DND-41 (cell line): ENCODE measurements around the gene WDR17.

Experiments
- EZH2 ChIP-seq: IDR thresholded peaks from 3 replicates; pipeline ENCODE4 v1.6.1; 2012; ENCODE audit warnings: borderline replicate concordance, low read depth, mild to moderate bottlenecking, moderate library complexity, low read length, inconsistent platforms; ENCODE audit not compliant: severe bottlenecking
- TF ChIP-seq, protein P1 (sequence below): IDR thresholded peaks from 2 replicates; pipeline ENCODE4 v1.5.1; 2012; ENCODE audit warnings: borderline replicate concordance, low read length, moderate library complexity, mild to moderate bottlenecking; ENCODE audit not compliant: poor library complexity, severe bottlenecking; ENCODE audit errors: extremely low read depth

DNA sequence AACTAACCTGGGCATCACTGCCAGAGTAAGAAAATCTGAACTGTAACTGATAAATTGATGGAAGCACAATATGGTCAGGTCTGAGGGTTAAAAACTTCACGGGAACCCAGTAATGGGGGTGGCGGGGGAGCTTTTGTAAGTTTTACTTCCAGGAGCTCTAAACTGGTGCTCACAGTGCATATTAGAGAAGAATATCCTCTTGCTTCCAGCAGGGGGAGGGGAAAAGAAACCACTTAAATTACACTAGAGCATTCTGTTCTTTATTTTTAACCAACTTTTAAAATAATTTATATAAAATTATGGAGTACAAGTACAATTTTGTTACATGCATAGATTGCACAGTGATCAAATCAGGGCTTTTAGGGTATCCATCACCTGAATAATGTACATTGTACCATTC lies 33.7 kb downstream of the WDR17 start:
- TF ChIP-seq EZH2 = no peak
- TF ChIP-seq, protein P1, sequence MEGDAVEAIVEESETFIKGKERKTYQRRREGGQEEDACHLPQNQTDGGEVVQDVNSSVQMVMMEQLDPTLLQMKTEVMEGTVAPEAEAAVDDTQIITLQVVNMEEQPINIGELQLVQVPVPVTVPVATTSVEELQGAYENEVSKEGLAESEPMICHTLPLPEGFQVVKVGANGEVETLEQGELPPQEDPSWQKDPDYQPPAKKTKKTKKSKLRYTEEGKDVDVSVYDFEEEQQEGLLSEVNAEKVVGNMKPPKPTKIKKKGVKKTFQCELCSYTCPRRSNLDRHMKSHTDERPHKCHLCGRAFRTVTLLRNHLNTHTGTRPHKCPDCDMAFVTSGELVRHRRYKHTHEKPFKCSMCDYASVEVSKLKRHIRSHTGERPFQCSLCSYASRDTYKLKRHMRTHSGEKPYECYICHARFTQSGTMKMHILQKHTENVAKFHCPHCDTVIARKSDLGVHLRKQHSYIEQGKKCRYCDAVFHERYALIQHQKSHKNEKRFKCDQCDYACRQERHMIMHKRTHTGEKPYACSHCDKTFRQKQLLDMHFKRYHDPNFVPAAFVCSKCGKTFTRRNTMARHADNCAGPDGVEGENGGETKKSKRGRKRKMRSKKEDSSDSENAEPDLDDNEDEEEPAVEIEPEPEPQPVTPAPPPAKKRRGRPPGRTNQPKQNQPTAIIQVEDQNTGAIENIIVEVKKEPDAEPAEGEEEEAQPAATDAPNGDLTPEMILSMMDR = no peak
